GM19324 (cell line): ENCODE results near the gene TSFM.

ENCODE experiments used
- ATAC-seq: cut with Tn5 transposase; IDR thresholded peaks from one replicate; pipeline ENCODE4 v1.9.1; 2021; ENCODE audit warnings: mild to moderate bottlenecking, moderate library complexity; ENCODE audit not compliant: unreplicated experiment, low FRiP score

Gene TSFM

GRCh38 chr12:57777367-57777766, 5.2 kb upstream of the TSFM start:
- ATAC-seq = no peak

GRCh38 chr12:57777911-57778310, 4.7 kb upstream of the TSFM start:
- ATAC-seq = no peak

GRCh38 chr12:57779736-57780135, 2.9 kb upstream of the TSFM start:
- ATAC-seq = no peak

GRCh38 chr12:57780284-57780897, 2.2 kb upstream of the TSFM start:
- no peak for ATAC-seq

- ATAC-seq = no peak
Measured at GRCh38 chr12:57781244-57781643, 1.3 kb upstream of the TSFM start.

- no peak for ATAC-seq
Measured at GRCh38 chr12:57781801-57782200, 786 bp upstream of the TSFM start.

- ATAC-seq = no peak
Measured at GRCh38 chr12:57782243-57782607, 362 bp upstream of the TSFM start.

GRCh38 chr12:57783466-57783801, 847 bp downstream of the TSFM start:
- ATAC-seq = no peak

- ATAC-seq = no peak
Measured at GRCh38 chr12:57783861-57784260, 1.3 kb downstream of the TSFM start.

GRCh38 chr12:57793920-57794319, 11.3 kb downstream of the TSFM start:
- no peak for ATAC-seq

GRCh38 chr12:57795354-57795753, 12.8 kb downstream of the TSFM start:
- ATAC-seq = no peak

- no peak for ATAC-seq
Measured at GRCh38 chr12:57796996-57797395, 14.4 kb downstream of the TSFM start.

- ATAC-seq = no peak
Measured at GRCh38 chr12:57797933-57798332, 15.3 kb downstream of the TSFM start.

GRCh38 chr12:57800965-57801364, 18.4 kb downstream of the TSFM start:
- no peak for ATAC-seq

GRCh38 chr12:57802607-57803006, 20.0 kb downstream of the TSFM start:
- no peak for ATAC-seq

- ATAC-seq = no peak
Measured at GRCh38 chr12:57803319-57803893, 20.8 kb downstream of the TSFM start.

GRCh38 chr12:57806677-57807076, 24.1 kb downstream of the TSFM start:
- no peak for ATAC-seq

- ATAC-seq = no peak
Measured at GRCh38 chr12:57807285-57807684, 24.7 kb downstream of the TSFM start.

GRCh38 chr12:57808351-57808750, 25.8 kb downstream of the TSFM start:
- ATAC-seq = no peak

GRCh38 chr12:57809425-57809824, 26.8 kb downstream of the TSFM start:
- ATAC-seq = no peak

GRCh38 chr12:57810450-57810849, 27.9 kb downstream of the TSFM start:
- no peak for ATAC-seq

GRCh38 chr12:57811028-57811755, 28.6 kb downstream of the TSFM start:
- no peak for ATAC-seq
